Nephron progenitor cell (in vitro differentiated cells): ENCODE measurements around the gene AFAP1.

Source experiments
- DNase-seq: peaks from one replicate; pipeline ENCODE4 v3.0.0; 2021
- H3K27ac Mint-ChIP-seq: 2 replicates; pipeline ENCODE4 v1.8.0; 2021; ENCODE audit warnings: mild to moderate bottlenecking, moderate library complexity, mixed read lengths
- H3K27me3 Mint-ChIP-seq: 2 replicates; pipeline ENCODE4 v1.8.0; 2021; ENCODE audit warnings: mild to moderate bottlenecking, low read depth, mixed read lengths; ENCODE audit not compliant: poor library complexity
- H3K36me3 Mint-ChIP-seq: 2 replicates; pipeline ENCODE4 v1.8.0; 2021; ENCODE audit warnings: low read depth, mixed read lengths
- H3K4me1 Mint-ChIP-seq: 2 replicates; pipeline ENCODE4 v1.8.0; 2021; ENCODE audit warnings: mixed read lengths
- H3K4me3 Mint-ChIP-seq: 2 replicates; pipeline ENCODE4 v1.8.0; 2021; ENCODE audit warnings: mild to moderate bottlenecking, moderate library complexity, mixed read lengths
- H3K9me3 Mint-ChIP-seq: 2 replicates; pipeline ENCODE4 v1.8.0; 2021; ENCODE audit warnings: mild to moderate bottlenecking, moderate library complexity, mixed read lengths
- CTCF ChIP-seq: fragments of 200-600 bp; sonication (generic); IDR thresholded peaks from 2 replicates; pipeline ENCODE4 v1.5.0; 2021; ENCODE audit warnings: antibody characterized with exemption

AFAP1 gene

GRCh38 chr4:7873881-7874280, 65.8 kb downstream of the AFAP1 start:
- peaks cover 34% of the 10 kb centered on the region for H3K4me1 Mint-ChIP-seq
- no peak overlapping the region for H3K4me3 Mint-ChIP-seq
- no peak overlapping the region for H3K27ac Mint-ChIP-seq
- H3K27me3 Mint-ChIP-seq: no peaks in the 10 kb centered on the region
- no peak for TF ChIP-seq CTCF
- no peak for DNase-seq
- peaks cover 36% of the 10 kb centered on the region for H3K9me3 Mint-ChIP-seq
- H3K36me3 Mint-ChIP-seq: peaks cover 54% of the 10 kb centered on the region

DNA sequence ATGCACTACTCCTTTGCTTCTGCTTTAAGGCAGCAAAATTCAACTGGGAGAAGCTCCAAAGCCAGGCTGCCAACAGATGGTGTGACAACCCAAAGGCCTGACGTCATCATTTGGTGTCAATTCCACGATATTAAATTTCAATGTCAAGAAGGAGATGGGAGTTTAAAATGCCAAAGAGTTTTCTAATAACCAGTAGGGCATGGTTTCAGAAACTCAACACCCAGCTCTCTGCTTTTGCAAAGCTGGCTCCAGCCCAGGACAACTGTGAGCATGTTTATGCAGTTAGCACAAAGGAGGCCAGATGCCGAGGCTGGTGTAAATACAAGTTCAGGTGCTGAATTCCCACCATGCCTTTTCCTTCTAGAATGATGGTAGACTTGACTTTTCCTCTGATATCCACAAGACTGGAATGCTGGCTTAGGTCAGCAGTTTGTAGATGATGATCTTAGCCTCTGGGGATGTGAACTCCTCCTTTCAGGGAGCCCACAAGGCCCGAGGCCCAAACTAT, 67.3 kb downstream of the AFAP1 start:
- H3K9me3 Mint-ChIP-seq: peaks cover 36% of the 10 kb centered on the region
- TF ChIP-seq CTCF: no peak
- no peak for DNase-seq
- H3K4me1 Mint-ChIP-seq: peaks cover 19% of the 10 kb centered on the region
- H3K36me3 Mint-ChIP-seq: peaks cover 63% of the 10 kb centered on the region
- no peaks in the 10 kb centered on the region for H3K27me3 Mint-ChIP-seq
- no peak overlapping the region for H3K4me3 Mint-ChIP-seq
- H3K27ac Mint-ChIP-seq: no peak overlapping the region

DNA sequence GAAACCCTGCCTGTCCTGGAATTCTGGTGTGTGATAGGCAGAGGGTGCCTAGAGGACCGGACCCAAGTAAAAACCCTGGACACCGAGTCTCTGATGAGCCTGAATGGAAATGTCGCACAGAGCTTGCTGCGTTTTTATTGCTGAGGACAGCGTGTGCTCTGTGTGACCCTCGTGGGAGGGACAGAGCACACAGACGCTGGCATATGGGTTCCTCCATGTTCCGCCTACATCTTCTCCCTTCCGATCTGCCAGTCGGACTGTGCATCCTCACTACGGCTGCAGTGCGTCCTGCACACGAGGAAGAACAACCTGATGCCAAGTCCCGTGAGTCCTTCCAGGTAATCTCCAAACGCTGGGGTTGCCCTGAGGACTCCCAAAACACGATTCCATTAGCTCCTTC, 68.3 kb downstream of the AFAP1 start:
- no peak for DNase-seq
- H3K9me3 Mint-ChIP-seq: peaks cover 36% of the 10 kb centered on the region
- peaks cover 68% of the 10 kb centered on the region for H3K36me3 Mint-ChIP-seq
- no peak for TF ChIP-seq CTCF
- no peaks in the 10 kb centered on the region for H3K27me3 Mint-ChIP-seq
- peaks cover 9% of the 10 kb centered on the region for H3K4me1 Mint-ChIP-seq
- H3K27ac Mint-ChIP-seq: no peak overlapping the region
- no peak overlapping the region for H3K4me3 Mint-ChIP-seq

DNA sequence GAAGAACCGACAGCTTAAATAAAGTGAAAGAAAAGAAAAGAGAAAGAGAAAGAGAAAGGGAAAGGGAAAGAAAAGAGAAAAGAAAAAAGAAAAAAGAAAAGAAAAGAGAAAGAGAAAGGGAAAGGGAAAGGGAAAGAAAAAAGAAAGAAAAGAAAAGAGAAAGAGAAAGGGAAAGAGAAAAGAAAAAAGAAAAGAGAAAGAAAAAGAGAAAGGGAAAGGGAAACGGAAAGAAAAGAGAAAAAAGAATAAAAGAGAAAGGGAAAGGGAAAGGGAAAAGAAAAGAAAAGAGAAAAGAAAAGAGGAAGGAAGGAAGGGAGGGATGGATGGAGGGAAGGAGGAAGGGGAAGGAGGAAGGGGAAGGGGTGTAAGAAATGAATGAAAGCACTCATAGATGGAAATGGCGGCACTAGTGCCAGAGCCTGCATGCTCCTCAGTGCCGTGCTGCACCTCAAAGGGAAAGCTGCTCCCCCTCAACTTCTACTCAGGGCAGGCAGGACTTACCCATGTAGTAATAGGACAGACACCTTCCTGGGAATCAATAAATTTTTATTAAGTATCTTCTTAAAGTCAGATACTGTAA, 70.7 kb downstream of the AFAP1 start:
- H3K9me3 Mint-ChIP-seq: peaks cover 34% of the 10 kb centered on the region
- no peak overlapping the region for H3K4me3 Mint-ChIP-seq
- no peak overlapping the region for H3K27ac Mint-ChIP-seq
- no peak for TF ChIP-seq CTCF
- DNase-seq: no peak
- peaks cover 77% of the 10 kb centered on the region for H3K36me3 Mint-ChIP-seq
- H3K4me1 Mint-ChIP-seq: no peaks in the 10 kb centered on the region
- H3K27me3 Mint-ChIP-seq: no peaks in the 10 kb centered on the region

DNA sequence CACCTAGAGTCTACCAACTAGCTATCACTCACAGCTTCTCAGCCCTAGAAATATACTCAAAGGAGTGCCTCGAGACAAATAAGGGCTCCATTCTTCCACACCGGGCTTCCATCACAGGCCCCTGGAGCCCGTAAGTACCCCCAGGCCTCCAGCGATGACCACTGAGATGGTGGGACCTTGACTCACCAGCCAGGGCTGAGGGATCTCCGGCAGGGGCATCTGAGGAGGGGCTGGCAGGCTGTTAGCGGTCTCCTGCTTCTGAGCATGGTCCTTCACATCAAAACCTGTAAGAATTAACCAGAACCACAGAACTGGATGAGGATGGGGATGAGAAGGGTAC, 71.3 kb downstream of the AFAP1 start:
- no peaks in the 10 kb centered on the region for H3K27me3 Mint-ChIP-seq
- H3K36me3 Mint-ChIP-seq: peaks cover 77% of the 10 kb centered on the region
- peaks cover 33% of the 10 kb centered on the region for H3K9me3 Mint-ChIP-seq
- TF ChIP-seq CTCF: no peak
- H3K27ac Mint-ChIP-seq: no peak overlapping the region
- no peak for DNase-seq
- H3K4me1 Mint-ChIP-seq: peaks cover 3% of the 10 kb centered on the region
- no peak overlapping the region for H3K4me3 Mint-ChIP-seq

DNA sequence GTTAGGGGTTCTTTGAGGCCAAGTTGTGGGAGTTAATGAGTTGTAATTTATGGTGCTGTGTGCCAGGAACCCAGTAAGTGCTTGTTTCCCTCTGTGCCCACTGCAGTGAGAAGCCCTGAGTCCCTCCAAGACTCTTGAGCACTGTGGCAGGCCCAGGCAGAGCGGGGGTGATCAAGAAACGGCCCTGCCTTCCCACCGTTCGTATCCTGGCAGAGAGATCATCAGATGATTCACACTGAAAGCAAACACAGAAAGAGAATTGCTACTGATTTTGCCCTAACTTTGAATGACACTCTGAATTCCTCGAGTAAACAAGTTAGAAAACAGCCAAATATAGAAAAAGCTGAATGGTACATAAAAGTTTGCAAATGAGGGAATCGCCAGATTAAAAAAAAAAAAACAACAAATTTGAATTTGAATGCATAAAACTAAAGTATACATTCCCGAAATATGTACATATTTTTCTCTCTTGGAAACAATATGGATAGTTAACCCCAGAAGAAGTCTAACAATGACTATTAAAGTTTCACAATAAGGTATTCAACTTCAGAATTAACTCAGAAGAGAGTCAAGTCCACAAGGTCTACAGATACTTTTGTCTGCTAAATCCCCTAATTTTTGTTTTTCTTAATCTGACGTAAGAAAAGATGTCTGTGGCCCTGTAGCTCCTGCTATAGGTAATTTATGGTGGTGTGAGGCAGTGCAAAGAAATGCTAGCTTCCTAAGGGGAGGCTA, 71.8 kb downstream of the AFAP1 start:
- Mint-ChIP-seq H3K9me3 (peaks cover 36% of the 10 kb centered on the region), H3K27ac (no peak overlapping the region), H3K4me1 (peaks cover 8% of the 10 kb centered on the region), H3K36me3 (peaks cover 81% of the 10 kb centered on the region), H3K4me3 (no peak overlapping the region), H3K27me3 (no peaks in the 10 kb centered on the region)
- DNase-seq: no peak
- TF ChIP-seq CTCF: no peak
